ENCODE data around the gene GRID2IP.
"Not testable (repeated sequence)": the region's sequence is repeated elsewhere in the genome, so short reads cannot be mapped to it uniquely, and the experiment has no call there.

Gene GRID2IP

GRCh38 chr7:6449884-6450283 is 101.4 kb downstream of the GRID2IP start:
- H3K9ac ChIP-seq (ENCODE audit: low read depth, low read length); H3K4me3 ChIP-seq (ENCODE audit: low read length); H3K27me3 ChIP-seq (ENCODE audit: control insufficient read depth, insufficient read depth, low read length); H3K4me2 ChIP-seq (ENCODE audit: low read length); H3K9me3 ChIP-seq (replicated peaks; ENCODE audit: low read length): not testable (repeated sequence)
- H3K36me3 ChIP-seq (ENCODE audit: insufficient read depth, low read length), result peaks cover 11% of the 10 kb centered on the region
- H3K4me1 ChIP-seq (ENCODE audit: control insufficient read depth, insufficient read depth, low read length), result peaks cover 30% of the 10 kb centered on the region

- peaks cover 36% of the 10 kb centered on the region for H3K4me1 ChIP-seq (ENCODE audit: control insufficient read depth, insufficient read depth, low read length)
- H3K36me3 ChIP-seq (ENCODE audit: insufficient read depth, low read length), result peaks cover 19% of the 10 kb centered on the region
- no peak overlapping the region for H3K4me2 ChIP-seq (ENCODE audit: low read length)
Observed at GRCh38 chr7:6448943-6449543, 102.2 kb downstream of the GRID2IP start.

DNA sequence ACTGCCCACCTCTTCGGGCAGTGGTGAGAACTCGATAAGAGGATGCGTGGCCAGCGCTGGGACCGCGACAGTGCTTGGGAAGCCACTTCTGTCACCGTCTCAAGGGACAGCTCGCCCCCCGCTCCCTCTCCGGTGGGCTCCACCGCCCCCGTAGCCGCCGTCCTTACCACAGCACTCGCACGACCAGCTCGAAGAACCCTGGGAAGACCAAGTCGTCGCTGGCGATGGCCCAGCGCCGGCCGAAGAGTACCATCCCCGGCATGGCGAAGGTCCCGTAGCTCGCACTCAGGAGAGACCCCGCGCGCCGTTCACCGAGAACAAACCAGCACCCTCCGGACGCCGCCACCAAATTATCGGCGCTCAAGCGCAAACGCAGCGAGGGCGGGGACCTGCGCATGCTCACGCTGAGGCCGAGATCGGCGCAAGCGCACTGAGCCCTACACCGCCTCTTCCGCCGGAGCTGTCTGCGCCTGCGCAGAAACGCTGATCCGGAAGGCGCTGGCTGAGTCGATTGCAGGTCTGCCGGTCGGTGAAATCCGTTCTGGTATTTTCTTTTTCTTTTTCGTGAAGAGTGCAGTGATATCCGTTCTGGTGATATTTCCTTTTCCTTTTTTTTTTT is 103.6 kb downstream of the GRID2IP start, which contains the start of gene DAGLB:
TSS of gene DAGLB (minus strand) at position 374 of the 619 bp plus-strand sequence. CDS start at position 262, 112 bp downstream.
- peak within 1 kb of the TSS; percentile 84 for H3K4me2 ChIP-seq (ENCODE audit: low read length)
- peak within 1 kb of the TSS; percentile 93 for H3K4me3 ChIP-seq (ENCODE audit: low read length)
- H3K9me3 ChIP-seq (replicated peaks; ENCODE audit: low read length), result no peaks in the 10 kb centered on the region
- no peaks in the 10 kb centered on the region for H3K27me3 ChIP-seq (ENCODE audit: control insufficient read depth, insufficient read depth, low read length)
- H3K36me3 ChIP-seq (ENCODE audit: insufficient read depth, low read length), result peaks cover 24% of the 10 kb centered on the region
- H3K9ac ChIP-seq (ENCODE audit: low read depth, low read length), result peak within 1 kb of the TSS; percentile 93
- peaks cover 36% of the 10 kb centered on the region for H3K4me1 ChIP-seq (ENCODE audit: control insufficient read depth, insufficient read depth, low read length)

More at GRCh38 chr7:6448943-6449543, 102.2 kb downstream of the GRID2IP start:
- H3K27me3 ChIP-seq (ENCODE audit: control insufficient read depth, insufficient read depth, low read length), result no peaks in the 10 kb centered on the region
- no peak overlapping the region for H3K9ac ChIP-seq (ENCODE audit: low read depth, low read length)
- H3K9me3 ChIP-seq (replicated peaks; ENCODE audit: low read length), result no peaks in the 10 kb centered on the region
- no peak overlapping the region for H3K4me3 ChIP-seq (ENCODE audit: low read length)
